Fibroblast of pulmonary artery (primary cell): ENCODE results near the gene GPR62.

Source experiments
- DNase-seq: peaks from one replicate; pipeline ENCODE4 v3.0.0-alpha.2; 2010; ENCODE audit warnings: low read depth
- H3K4me3 ChIP-seq: replicated peaks from 2 replicates; pipeline ENCODE4 v1.5.1; 2011; ENCODE audit warnings: low read depth, mild to moderate bottlenecking, control low read depth, low read length, moderate library complexity
- TF ChIP-seq, protein P1 (sequence below): IDR thresholded peaks from 2 replicates; pipeline ENCODE4 v1.5.1; 2011; ENCODE audit warnings: mild to moderate bottlenecking, control low read depth, low read length, inconsistent platforms; ENCODE audit errors: missing control alignments

The GPR62 gene

DNA sequence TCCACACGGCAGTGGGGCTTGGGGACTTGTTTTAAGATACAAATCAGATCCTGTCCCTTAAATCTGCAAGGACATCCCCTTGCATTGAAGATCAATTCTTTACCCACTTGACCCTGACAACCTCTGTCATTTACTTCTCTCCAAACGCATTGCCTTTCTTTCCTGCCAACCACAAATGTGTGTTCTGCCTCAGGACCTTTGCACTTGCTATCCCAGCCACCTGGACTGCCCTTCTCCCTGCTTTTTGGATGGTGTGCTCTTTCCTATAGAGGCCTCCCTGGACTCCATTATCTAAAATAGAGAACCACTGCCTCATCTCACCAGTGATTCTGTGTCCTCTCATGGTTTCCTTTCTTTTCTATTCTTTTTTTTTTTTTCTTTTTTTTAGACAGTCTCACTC, 42.0 kb downstream of the GPR62 start:
- no peak overlapping the region for H3K4me3 ChIP-seq
- TF ChIP-seq, protein P1, sequence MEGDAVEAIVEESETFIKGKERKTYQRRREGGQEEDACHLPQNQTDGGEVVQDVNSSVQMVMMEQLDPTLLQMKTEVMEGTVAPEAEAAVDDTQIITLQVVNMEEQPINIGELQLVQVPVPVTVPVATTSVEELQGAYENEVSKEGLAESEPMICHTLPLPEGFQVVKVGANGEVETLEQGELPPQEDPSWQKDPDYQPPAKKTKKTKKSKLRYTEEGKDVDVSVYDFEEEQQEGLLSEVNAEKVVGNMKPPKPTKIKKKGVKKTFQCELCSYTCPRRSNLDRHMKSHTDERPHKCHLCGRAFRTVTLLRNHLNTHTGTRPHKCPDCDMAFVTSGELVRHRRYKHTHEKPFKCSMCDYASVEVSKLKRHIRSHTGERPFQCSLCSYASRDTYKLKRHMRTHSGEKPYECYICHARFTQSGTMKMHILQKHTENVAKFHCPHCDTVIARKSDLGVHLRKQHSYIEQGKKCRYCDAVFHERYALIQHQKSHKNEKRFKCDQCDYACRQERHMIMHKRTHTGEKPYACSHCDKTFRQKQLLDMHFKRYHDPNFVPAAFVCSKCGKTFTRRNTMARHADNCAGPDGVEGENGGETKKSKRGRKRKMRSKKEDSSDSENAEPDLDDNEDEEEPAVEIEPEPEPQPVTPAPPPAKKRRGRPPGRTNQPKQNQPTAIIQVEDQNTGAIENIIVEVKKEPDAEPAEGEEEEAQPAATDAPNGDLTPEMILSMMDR, result no peak
- no peak for DNase-seq

DNA sequence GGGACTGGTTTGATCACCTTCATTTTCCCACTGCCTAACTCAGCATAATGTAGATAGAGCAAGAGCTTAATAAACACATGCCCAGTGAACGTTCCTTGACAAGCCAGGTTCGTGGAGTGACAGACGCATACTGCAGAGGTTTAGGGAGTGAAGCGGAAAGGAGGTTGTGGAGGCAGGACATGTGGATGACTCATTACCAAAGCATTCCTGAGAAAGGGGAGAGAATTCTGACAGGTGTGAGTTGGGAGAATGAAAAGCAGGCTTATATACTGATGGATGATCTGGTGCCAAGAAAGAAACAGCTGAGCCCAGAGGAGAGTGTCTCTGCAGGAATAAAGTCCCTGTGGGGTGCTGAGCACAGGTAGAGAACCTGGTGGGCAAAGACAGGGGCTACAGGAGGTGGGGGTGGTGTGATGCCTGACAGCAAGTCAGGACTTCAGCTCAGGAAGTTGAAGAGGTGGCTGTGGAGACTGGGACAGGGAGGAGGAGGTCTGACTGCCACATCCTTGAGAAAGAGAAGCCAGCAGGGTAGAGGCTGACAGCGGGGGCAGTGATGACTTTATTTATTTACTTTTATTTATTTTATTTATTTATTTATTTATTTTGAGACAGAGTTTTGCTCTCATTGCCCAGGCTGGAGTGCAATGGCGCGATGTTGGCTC, 42.9 kb downstream of the GPR62 start:
- DNase-seq, result no peak
- TF ChIP-seq, protein P1, result no peak

DNA sequence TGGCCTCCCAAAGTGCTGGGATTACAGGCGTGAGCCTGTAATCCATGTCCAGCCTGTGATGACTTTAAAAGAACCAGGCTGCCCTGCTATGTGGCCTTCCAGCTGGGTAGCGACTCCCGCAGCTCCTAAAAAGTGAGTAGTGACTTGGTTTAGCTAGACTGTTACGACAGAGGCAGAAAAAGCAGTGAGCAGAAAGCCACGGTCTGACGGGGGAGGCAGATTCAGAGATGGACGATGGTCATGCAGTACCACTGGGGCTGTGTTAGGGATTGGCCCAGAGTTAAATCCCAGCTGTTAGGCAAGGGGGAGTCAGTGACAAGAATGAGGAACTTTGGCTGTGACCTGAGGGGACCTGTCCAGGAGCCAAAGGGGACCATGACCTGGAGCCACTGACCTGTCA, 43.6 kb downstream of the GPR62 start:
- H3K4me3 ChIP-seq, result no peak overlapping the region
- TF ChIP-seq, protein P1, result no peak
- no peak for DNase-seq

More for the DNA sequence above, 42.9 kb downstream of the GPR62 start:
- no peak overlapping the region for H3K4me3 ChIP-seq

DNA sequence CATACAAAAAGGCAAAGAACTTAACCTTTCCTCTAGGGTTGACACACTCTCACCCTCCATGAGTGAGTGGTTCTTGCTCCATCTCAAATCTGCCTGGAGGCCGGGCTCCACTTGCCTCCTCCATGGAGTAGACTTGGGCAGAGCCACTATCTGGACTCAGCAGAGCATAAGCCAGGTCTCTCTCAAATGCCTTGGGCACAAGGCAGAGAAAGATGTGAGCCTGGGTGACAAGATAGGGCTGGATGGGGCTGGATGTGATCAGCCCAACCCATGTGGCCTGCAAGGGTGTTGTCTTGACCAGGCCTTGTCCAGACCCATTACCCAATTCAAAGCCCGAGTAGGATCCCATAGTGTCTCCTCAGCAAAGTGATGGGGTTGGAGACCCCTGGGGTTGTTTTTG, 44.7 kb downstream of the GPR62 start:
- TF ChIP-seq, protein P1, result no peak
- no peak overlapping the region for H3K4me3 ChIP-seq
- DNase-seq, result no peak

DNA sequence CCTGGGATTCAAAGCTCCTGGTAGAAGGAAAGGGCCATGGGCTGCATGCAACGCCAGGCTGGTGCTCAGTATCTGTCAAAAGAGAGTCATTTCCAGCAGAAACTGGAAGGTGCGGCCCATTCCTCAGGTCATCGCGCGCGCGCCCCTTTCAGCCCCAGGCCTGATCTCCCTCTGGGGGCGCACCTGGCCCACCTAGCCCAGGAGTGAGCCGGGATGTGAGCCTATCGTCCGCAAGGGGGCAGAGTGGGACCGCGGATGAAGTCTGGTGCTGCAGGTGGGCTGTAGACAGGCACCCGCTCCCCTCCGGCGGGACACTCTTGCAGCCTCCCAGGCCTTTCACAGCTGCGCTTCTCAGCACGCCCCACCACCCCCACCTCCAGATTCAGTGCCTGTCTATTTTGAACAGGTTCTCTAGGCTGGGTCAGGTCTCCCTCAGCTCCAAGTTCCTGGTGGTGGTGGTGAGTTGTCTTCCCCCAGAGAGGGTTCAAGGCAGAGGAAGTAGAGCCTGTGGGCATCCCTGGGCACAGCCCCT, 46.3 kb downstream of the GPR62 start:
- TF ChIP-seq, protein P1, result peak; percentile 76
- no peak overlapping the region for H3K4me3 ChIP-seq
- DNase-seq, result peak; percentile 61

DNA sequence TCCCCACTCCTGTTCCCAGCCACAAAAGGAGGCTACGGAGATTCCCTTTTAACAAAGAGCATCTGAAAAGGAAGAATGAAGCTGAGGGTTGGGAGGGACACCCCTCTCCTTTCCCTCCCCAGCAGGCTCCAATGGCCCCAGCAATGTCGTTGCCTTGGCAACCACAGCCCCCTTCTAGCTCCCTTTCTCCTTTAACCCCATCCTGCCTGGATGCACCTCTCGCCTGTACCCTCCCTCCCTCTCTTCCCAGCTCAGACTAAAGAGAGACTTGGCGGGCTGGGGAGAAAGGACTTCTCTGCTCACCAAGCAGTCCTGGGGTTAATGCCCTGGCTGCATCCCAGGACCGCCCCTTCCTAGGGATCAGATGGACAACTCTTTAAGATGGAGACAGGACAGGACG, 47.6 kb downstream of the GPR62 start:
- no peak for DNase-seq
- TF ChIP-seq, protein P1, result no peak
- no peak overlapping the region for H3K4me3 ChIP-seq
